ENCODE measurements around the gene RNF212B.

The RNF212B gene

GRCh38 chr14:23321572-23322547 is 84.1 kb downstream of the RNF212B start:
- peak in 5 of 6 experiments; percentile 3 to 49 (median 37) for DNase-seq

Measured in stimulated activated naive CD4-positive, alpha-beta T cell (primary cell).